Liver (tissue), 9 donors: ENCODE measurements around the gene MSI1. TPM values are rescaled to one million over a fixed set of nuclear protein-coding genes. Genes with fewer than 3 reads are reported as not detected.

Experiments used
- DNase-seq: peaks from one replicate; pipeline ENCODE4 v3.0.0-alpha.2; 2017; ENCODE audit warnings: low spot score
- H3K27ac ChIP-seq, 2 donors: one replicate each; pipeline ENCODE4 v1.7.0; 2013; ENCODE audit warnings: inconsistent platforms in 2 of 2, low read length in 2 of 2, control low read depth in 1 of 2, low read depth in 1 of 2, mild to moderate bottlenecking in 1 of 2
- H3K27me3 ChIP-seq, 4 donors: one replicate each; pipeline versions ENCODE4 v1.6.1 to v1.7.0; 2013; ENCODE audit warnings: low read length in 3 of 4, inconsistent platforms in 1 of 4, mild to moderate bottlenecking in 1 of 4, moderate library complexity in 1 of 4; ENCODE audit not compliant: control insufficient read depth in 4 of 4, insufficient read depth in 4 of 4
- H3K36me3 ChIP-seq, 4 donors: one replicate each; pipeline versions ENCODE4 v1.6.1 to v1.7.0; 2013; ENCODE audit warnings: low read length in 3 of 4, mild to moderate bottlenecking in 3 of 4, low read depth in 1 of 4, moderate library complexity in 1 of 4; ENCODE audit not compliant: control insufficient read depth in 4 of 4, insufficient read depth in 3 of 4
- H3K4me1 ChIP-seq, 4 donors: one replicate each; pipeline versions ENCODE4 v1.6.1 to v1.7.0; 2013; ENCODE audit warnings: low read length in 3 of 4, mild to moderate bottlenecking in 3 of 4, moderate library complexity in 1 of 4; ENCODE audit not compliant: control insufficient read depth in 4 of 4, insufficient read depth in 4 of 4
- H3K4me3 ChIP-seq, 3 donors: one replicate each; pipeline versions ENCODE4 v1.6.1 to v1.7.0; 2013; ENCODE audit warnings: low read length in 3 of 3, control low read depth in 1 of 3, low read depth in 1 of 3, mild to moderate bottlenecking in 1 of 3
- H3K9ac ChIP-seq, 2 donors: one replicate each; pipeline ENCODE4 v1.7.0; 2013; ENCODE audit warnings: low read length in 2 of 2, mild to moderate bottlenecking in 2 of 2, moderate library complexity in 2 of 2, control low read depth in 1 of 2, low read depth in 1 of 2
- H3K9me3 ChIP-seq, 4 donors: one replicate each; pipeline versions ENCODE4 v1.6.1 to v1.7.0; 2013; ENCODE audit warnings: low read length in 3 of 4; ENCODE audit not compliant: control insufficient read depth in 4 of 4
- ATF3 ChIP-seq: IDR thresholded peaks from 2 replicates; pipeline ENCODE4 v1.6.1; 2016; ENCODE audit warnings: antibody characterized with exemption
- CTCF ChIP-seq: fragments of 150-350 bp; IDR thresholded peaks from 2 replicates; pipeline ENCODE4 v1.5.1; 2017; ENCODE audit warnings: improper control_type of control experiment, low read depth, low read length; ENCODE audit not compliant: missing input control
- EGR1 ChIP-seq, 2 donors: IDR thresholded peaks; 2 replicates each; pipeline ENCODE4 v1.6.1; 2016 to 2018; ENCODE audit warnings: antibody characterized with exemption in 2 of 2, low read depth in 2 of 2
- FOXA1 ChIP-seq: IDR thresholded peaks from 2 replicates; pipeline ENCODE4 v1.6.1; 2016; ENCODE audit warnings: antibody characterized with exemption
- FOXA2 ChIP-seq: IDR thresholded peaks from 2 replicates; pipeline ENCODE4 v1.6.1; 2016; ENCODE audit warnings: antibody characterized with exemption
- GABPA ChIP-seq, 2 donors: IDR thresholded peaks in 1 of 2; conservative IDR thresholded peaks in 1 of 2; 2 replicates each; pipeline ENCODE4 v1.6.1; 2016; ENCODE audit warnings: antibody characterized with exemption in 2 of 2, mild to moderate bottlenecking in 1 of 2, moderate library complexity in 1 of 2
- HNF4A ChIP-seq, 2 donors: conservative IDR thresholded peaks; 2 replicates each; pipeline ENCODE4 v1.6.1; 2016; ENCODE audit warnings: antibody characterized with exemption in 2 of 2, mild to moderate bottlenecking in 2 of 2
- JUND ChIP-seq, 2 donors: IDR thresholded peaks; 2 replicates each; pipeline ENCODE4 v1.6.1; 2016; ENCODE audit warnings: antibody characterized with exemption in 2 of 2
- NR2F2 ChIP-seq: IDR thresholded peaks from 2 replicates; pipeline ENCODE4 v1.6.1; 2016; ENCODE audit warnings: antibody characterized with exemption
- RAD21 ChIP-seq, 2 donors: IDR thresholded peaks; 2 replicates each; pipeline ENCODE4 v1.6.1; 2016; ENCODE audit warnings: antibody characterized with exemption in 2 of 2, mild to moderate bottlenecking in 2 of 2
- REST ChIP-seq: IDR thresholded peaks from 2 replicates; pipeline ENCODE4 v1.6.1; 2016; ENCODE audit warnings: antibody characterized with exemption, mild to moderate bottlenecking
- RXRA ChIP-seq, 2 donors: IDR thresholded peaks; 2 replicates each; pipeline ENCODE4 v1.6.1; 2017 to 2018; ENCODE audit warnings: antibody characterized with exemption in 2 of 2, mild to moderate bottlenecking in 1 of 2
- SP1 ChIP-seq: IDR thresholded peaks from 2 replicates; pipeline ENCODE4 v1.6.1; 2018; ENCODE audit warnings: antibody characterized with exemption, mild to moderate bottlenecking
- TAF1 ChIP-seq: conservative IDR thresholded peaks from 2 replicates; pipeline ENCODE4 v1.6.1; 2016; ENCODE audit warnings: antibody characterized with exemption, mild to moderate bottlenecking
- ZBTB33 ChIP-seq: IDR thresholded peaks from 2 replicates; pipeline ENCODE4 v1.6.1; 2016; ENCODE audit warnings: antibody characterized with exemption
- WGBS: extraction: QIAGEN DNeasy Blood & Tissue Kit; methylation state at CpG from one replicate; pipeline ENCODE4 v1.1.7; 2013; 5-methylcytosine and 5-hydroxymethylcytosine counted together
- polyA plus RNA-seq, 2 donors: library from polyadenylated mRNA; stranded (reverse) in 1 of 2; unstranded in 1 of 2; fragments of 200-250 nt in 1 of 2; fragments of >200 nt in 1 of 2; fragmentation: Nextera tagmentation in 1 of 2; extraction: Ambion mirVana in 1 of 2; gene quantifications; one replicate each; pipeline versions ENCODE4 v1.2.1 to v1.2.3, GENCODE V29; 2013 to 2015
- total RNA-seq, 2 donors: library from RNA; depleted of rRNA; stranded (reverse); fragments of >200 nt; gene quantifications; one replicate each; pipeline ENCODE4 v1.2.3, GENCODE V29; 2014
- TF ChIP-seq, protein P1 (sequence below): IDR thresholded peaks from 2 replicates; pipeline ENCODE4 v1.6.1; 2016; ENCODE audit warnings: antibody characterized with exemption
- donor health status: healthy.
- donor health status: healthy.
- donor health status: healthy.
- donor health status: healthy.
- donor health status: healthy.

MSI1 gene
- total and polyA plus RNA-seq, 4 donors = 0.13 to 1.2 TPM; not detected in 2

- Histone ChIP-seq H3K4me1 (peaks cover 6 to 20% (median 12%) of the 10 kb centered on the region in 4 donors), H3K27me3 (no peaks in the 10 kb centered on the region), H3K9me3 (no peaks in the 10 kb centered on the region), H3K4me3 (peak overlapping the region; percentile 54 to 95 (median 67)), H3K36me3 (no peaks in the 10 kb centered on the region), H3K27ac (peak overlapping the region; percentile 90 to 91), H3K9ac (peak overlapping the region; percentile 68 to 82)
- 18% methylated on average over 9 of the region's 9 CpGs for WGBS
- TF ChIP-seq HNF4A (conservative IDR thresholded peaks at IDR 0.05) (peak; percentile 26 to 28), REST (no peak), RXRA (IDR thresholded peaks at IDR 0.05) (peak in 1 of 2 donors; percentile 48), JUND (IDR thresholded peaks at IDR 0.05) (peak in 1 of 2 donors; percentile 26), SP1 (no peak), TAF1 (no peak)
- TF ChIP-seq, protein P1, sequence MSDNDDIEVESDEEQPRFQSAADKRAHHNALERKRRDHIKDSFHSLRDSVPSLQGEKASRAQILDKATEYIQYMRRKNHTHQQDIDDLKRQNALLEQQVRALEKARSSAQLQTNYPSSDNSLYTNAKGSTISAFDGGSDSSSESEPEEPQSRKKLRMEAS = no peak
- no peak for DNase-seq
Observed at GRCh38 chr12:120316798-120317223, 52.2 kb downstream of the MSI1 start.

- Histone ChIP-seq H3K27me3 (no peaks in the 10 kb centered on the region), H3K36me3 (no peaks in the 10 kb centered on the region), H3K9ac (no peak overlapping the region), H3K4me1 (peaks cover 3 to 14% (median 5%) of the 10 kb centered on the region in 4 donors), H3K4me3 (no peak overlapping the region), H3K27ac (no peak overlapping the region), H3K9me3 (no peaks in the 10 kb centered on the region)
- WGBS = 80% methylated on average over 5 of the region's 5 CpGs
- TF ChIP-seq TAF1 = no peak
- TF ChIP-seq RAD21 (IDR thresholded peaks at IDR 0.05) = peak in 1 of 2 donors; percentile 13
- no peak for DNase-seq
Observed at GRCh38 chr12:120314220-120314619, 54.7 kb downstream of the MSI1 start.

GRCh38 chr12:120301962-120302815, 66.8 kb downstream of the MSI1 start, which contains the start of gene SIRT4:
Gene SIRT4 (plus strand): TSS chr12:120302321. CDS start chr12:120303562, 1,241 bp downstream.
- H3K9me3 ChIP-seq = no peaks in the 10 kb centered on the region
- peak within 1 kb of the TSS; percentile 45 to 98 (median 90) for H3K4me3 ChIP-seq
- DNase-seq = peak; percentile 88
- peak within 1 kb of the TSS; percentile 56 to 85 for H3K27ac ChIP-seq
- no peaks in the 10 kb centered on the region for H3K36me3 ChIP-seq
- 8% methylated on average over 31 of the region's 31 CpGs for WGBS
- peak within 1 kb of the TSS; percentile 78 to 96 for H3K9ac ChIP-seq
- H3K27me3 ChIP-seq = no peaks in the 10 kb centered on the region
- peaks cover 1 to 5% (median 4%) of the 10 kb centered on the region in 4 donors for H3K4me1 ChIP-seq
- TF ChIP-seq ZBTB33 (peak; percentile 55), RAD21 (IDR thresholded peaks at IDR 0.05) (peak; percentile 68), FOXA2 (peak; percentile 67), TAF1 (no peak), JUND (IDR thresholded peaks at IDR 0.05) (peak in 1 of 2 donors; percentile 41), FOXA1 (peak; percentile 71), NR2F2 (peak; percentile 73), EGR1 (IDR thresholded peaks at IDR 0.05; ENCODE audit: low read depth in 2 of 2) (peak in 1 of 2 donors; percentile 32), RXRA (IDR thresholded peaks at IDR 0.05) (peak; percentile 28 to 33), ATF3 (no peak), CTCF (peak; percentile 77), SP1 (peak; percentile 69), GABPA (IDR thresholded peaks at IDR 0.05 in 1 of 2, conservative IDR thresholded peaks at IDR 0.05 in 1 of 2) (peak; percentile 7 to 55)
